HG02973 (cell line): Measurements from ENCODE around the gene WDR45B.
"Not testable (repeated sequence)": the region's sequence is repeated elsewhere in the genome, so short reads cannot be mapped to it uniquely, and the experiment has no call there.

Source experiments
- ATAC-seq: cut with Tn5 transposase; IDR thresholded peaks from one replicate; pipeline ENCODE4 v1.9.1; 2021; ENCODE audit warnings: moderate library complexity; ENCODE audit not compliant: unreplicated experiment

WDR45B gene

GRCh38 chr17:82588266-82589175 is 59.7 kb downstream of the WDR45B start:
- ATAC-seq: no peak

GRCh38 chr17:82587234-82588086 is 60.8 kb downstream of the WDR45B start:
- no peak for ATAC-seq

- ATAC-seq: no peak
Observed at GRCh38 chr17:82586576-82587233, 61.5 kb downstream of the WDR45B start.

- not testable (repeated sequence) for ATAC-seq
Observed at GRCh38 chr17:82585935-82586575, 62.2 kb downstream of the WDR45B start.

- ATAC-seq: no peak
Observed at GRCh38 chr17:82583720-82584234, 64.5 kb downstream of the WDR45B start.

- ATAC-seq: no peak
Observed at GRCh38 chr17:82582709-82583108, 65.5 kb downstream of the WDR45B start.

GRCh38 chr17:82582213-82582612 is 66.0 kb downstream of the WDR45B start:
- ATAC-seq: no peak

- ATAC-seq: not testable (repeated sequence)
Observed at GRCh38 chr17:82579969-82580368, 68.3 kb downstream of the WDR45B start.

GRCh38 chr17:82577300-82577699 is 70.9 kb downstream of the WDR45B start:
- no peak for ATAC-seq

GRCh38 chr17:82575581-82576221 is 72.5 kb downstream of the WDR45B start:
- not testable (repeated sequence) for ATAC-seq

- ATAC-seq: no peak
Observed at GRCh38 chr17:82574041-82574440, 74.2 kb downstream of the WDR45B start.

- ATAC-seq: no peak
Observed at GRCh38 chr17:82571855-82572254, 76.4 kb downstream of the WDR45B start.

GRCh38 chr17:82570277-82570676 is 78.0 kb downstream of the WDR45B start:
- ATAC-seq: no peak

- ATAC-seq: no peak
Observed at GRCh38 chr17:82569621-82570020, 78.6 kb downstream of the WDR45B start.

GRCh38 chr17:82568997-82569393 is 79.2 kb downstream of the WDR45B start:
- ATAC-seq: no peak

GRCh38 chr17:82567286-82567685 is 81.0 kb downstream of the WDR45B start:
- ATAC-seq: no peak

- no peak for ATAC-seq
Observed at GRCh38 chr17:82566129-82566960, 81.9 kb downstream of the WDR45B start.

- no peak for ATAC-seq
Observed at GRCh38 chr17:82565551-82565950, 82.7 kb downstream of the WDR45B start.
